Suppressor macrophage treated with lipopolysaccharide for 4 hours (primary cell): ENCODE measurements around the gene PRODH2.
"Not testable (repeated sequence)": the region's sequence is repeated elsewhere in the genome, so short reads cannot be mapped to it uniquely, and the experiment has no call there.

Experiments
- DNase-seq: peaks from one replicate; pipeline ENCODE4 v3.0.0-alpha.2; 2020

The PRODH2 gene

GRCh38 chr19:35842666-35843272 is 30.1 kb upstream of the PRODH2 start:
- DNase-seq: no peak

- DNase-seq: no peak
Measured at GRCh38 chr19:35841961-35842595, 29.4 kb upstream of the PRODH2 start.

GRCh38 chr19:35836096-35836495 is 23.5 kb upstream of the PRODH2 start:
- not testable (repeated sequence) for DNase-seq

GRCh38 chr19:35833972-35834371 is 21.3 kb upstream of the PRODH2 start:
- no peak for DNase-seq

GRCh38 chr19:35832054-35832453 is 19.4 kb upstream of the PRODH2 start:
- no peak for DNase-seq

GRCh38 chr19:35830986-35831385 is 18.3 kb upstream of the PRODH2 start:
- DNase-seq: no peak

GRCh38 chr19:35828692-35829301 is 16.2 kb upstream of the PRODH2 start:
- DNase-seq: peak; percentile 53

GRCh38 chr19:35824150-35824549 is 11.5 kb upstream of the PRODH2 start:
- DNase-seq: no peak

GRCh38 chr19:35822579-35822978 is 9.9 kb upstream of the PRODH2 start:
- DNase-seq: no peak

- DNase-seq: no peak
Measured at GRCh38 chr19:35818445-35818844, 5.8 kb upstream of the PRODH2 start.

- no peak for DNase-seq
Measured at GRCh38 chr19:35816846-35817245, 4.2 kb upstream of the PRODH2 start.

GRCh38 chr19:35816262-35816661 is 3.6 kb upstream of the PRODH2 start:
- no peak for DNase-seq

- DNase-seq: no peak
Measured at GRCh38 chr19:35813043-35813890, 622 bp upstream of the PRODH2 start.

- DNase-seq: no peak
Measured at GRCh38 chr19:35811317-35812219, 1.1 kb downstream of the PRODH2 start.

GRCh38 chr19:35807633-35808032 is 5.0 kb downstream of the PRODH2 start:
- DNase-seq: no peak

GRCh38 chr19:35806597-35806996 is 6.0 kb downstream of the PRODH2 start:
- DNase-seq: no peak

- DNase-seq: no peak
Measured at GRCh38 chr19:35805526-35806102, 7.0 kb downstream of the PRODH2 start.

- no peak for DNase-seq
Measured at GRCh38 chr19:35801828-35802227, 10.8 kb downstream of the PRODH2 start.

GRCh38 chr19:35797663-35798062 is 15.0 kb downstream of the PRODH2 start:
- DNase-seq: peak; percentile 9

GRCh38 chr19:35796645-35797542 is 15.8 kb downstream of the PRODH2 start:
- no peak for DNase-seq

GRCh38 chr19:35795564-35795963 is 17.1 kb downstream of the PRODH2 start:
- DNase-seq: not testable (repeated sequence)
